WI38 (cell line): ENCODE measurements around the gene MED15.

Source experiments
- H3K4me3 ChIP-seq: 2 replicates; pipeline ENCODE4 v1.5.1; 2011; ENCODE audit warnings: low read depth, mild to moderate bottlenecking, control low read depth, low read length
- CTCF ChIP-seq: IDR thresholded peaks from 2 replicates; pipeline ENCODE4 v1.5.1; 2012; ENCODE audit warnings: low read depth, mild to moderate bottlenecking, control low read depth, low read length

Gene MED15

GRCh38 chr22:20548806-20549205 is 41.4 kb downstream of the MED15 start:
- TF ChIP-seq CTCF = no peak
- H3K4me3 ChIP-seq = no peak overlapping the region

- no peak overlapping the region for H3K4me3 ChIP-seq
- TF ChIP-seq CTCF = no peak
Observed at GRCh38 chr22:20549232-20549841, 41.9 kb downstream of the MED15 start.

GRCh38 chr22:20550057-20550817 is 42.8 kb downstream of the MED15 start:
- H3K4me3 ChIP-seq = no peak overlapping the region
- TF ChIP-seq CTCF = no peak

- H3K4me3 ChIP-seq = no peak overlapping the region
Observed at GRCh38 chr22:20550851-20551744, 43.7 kb downstream of the MED15 start.

GRCh38 chr22:20551805-20552442 is 44.5 kb downstream of the MED15 start:
- TF ChIP-seq CTCF = no peak
- no peak overlapping the region for H3K4me3 ChIP-seq

More at GRCh38 chr22:20550851-20551744, 43.7 kb downstream of the MED15 start:
- TF ChIP-seq CTCF = no peak

GRCh38 chr22:20552443-20553401 is 45.3 kb downstream of the MED15 start:
- H3K4me3 ChIP-seq = no peak overlapping the region
- no peak for TF ChIP-seq CTCF
